EH (cell line): ENCODE measurements around the gene FAM3A.

Experiments used
- DNase-seq: peaks from one replicate; pipeline ENCODE4 v3.0.0-alpha.2; 2015; ENCODE audit warnings: low read depth

FAM3A gene

DNA sequence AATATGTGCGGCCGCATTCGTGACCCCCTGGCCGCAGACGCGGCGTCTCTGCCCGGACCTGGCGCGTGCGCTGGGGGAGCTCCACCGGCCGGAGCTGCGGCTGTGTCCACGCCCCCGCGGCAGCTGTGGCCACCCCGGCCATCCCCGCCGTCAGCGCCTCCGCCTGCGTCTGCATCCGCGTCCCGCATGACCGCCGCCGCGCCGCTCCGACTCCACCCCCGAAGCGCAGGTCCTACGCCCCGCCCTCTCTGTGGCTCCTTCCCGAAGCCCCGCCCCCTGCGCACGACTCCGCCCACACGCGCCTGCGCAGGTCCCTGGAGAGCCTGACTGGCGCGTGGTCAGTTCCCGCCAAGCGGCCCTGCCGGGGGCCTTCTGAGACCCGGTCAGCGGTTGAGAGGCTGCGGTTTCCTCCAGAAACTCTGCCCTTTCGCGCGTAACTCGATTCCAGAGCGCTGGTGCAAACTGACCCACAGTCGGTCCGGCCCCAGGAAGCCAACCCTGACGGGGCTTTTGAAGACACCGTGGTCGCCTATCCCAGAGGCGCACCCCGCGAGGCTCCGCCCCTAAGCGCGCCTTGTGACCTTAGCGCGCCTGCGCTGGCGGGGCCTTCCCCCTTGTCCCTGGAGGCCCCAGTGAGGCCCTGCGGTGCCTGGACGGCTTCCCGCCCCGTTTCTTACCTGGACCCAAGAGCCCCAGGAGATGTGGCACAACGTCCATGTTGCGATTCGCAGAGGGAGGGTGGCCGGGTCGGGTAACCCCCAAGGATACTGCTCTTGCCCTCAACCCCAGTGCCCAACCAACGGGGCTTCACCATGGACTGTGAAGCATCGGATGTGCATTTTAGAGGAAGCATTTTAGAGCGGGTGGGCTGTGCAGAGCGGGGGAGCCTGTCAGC is 37.1 kb downstream of the FAM3A start, which contains the start of gene LAGE3:
LAGE3 (minus strand) TSS at position 554 of the 895 bp plus-strand sequence; CDS start at position 188, 366 bp downstream.
- peak; percentile 88 for DNase-seq

DNA sequence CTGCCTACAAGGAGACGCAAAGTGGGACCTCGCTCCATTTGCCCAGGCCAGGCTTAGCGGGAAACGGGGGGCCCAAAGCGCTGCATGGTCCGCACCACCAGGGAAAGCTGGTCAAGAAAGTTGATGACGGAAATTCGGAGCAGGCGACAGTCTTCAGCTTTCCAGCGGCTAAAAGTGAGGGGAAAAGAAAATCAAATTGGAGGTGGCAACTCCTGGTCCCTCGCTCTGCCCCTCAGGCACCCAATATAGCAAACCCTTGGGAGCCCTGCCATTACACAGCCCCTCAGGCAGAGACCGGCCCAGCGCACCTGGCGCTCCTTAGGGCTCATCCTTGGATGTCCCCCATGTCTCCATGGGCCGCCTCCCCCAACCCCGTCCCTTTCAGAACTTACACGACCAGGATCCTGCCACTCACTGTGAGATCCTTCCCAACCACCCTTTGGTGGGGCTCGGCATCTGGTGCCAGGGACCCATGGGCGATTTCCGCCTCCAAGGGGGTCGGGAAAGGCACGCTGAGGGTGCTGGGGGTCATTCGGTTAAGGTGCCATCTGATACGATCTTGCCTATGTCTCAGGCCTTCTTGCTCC is 38.0 kb downstream of the FAM3A start:
- no peak for DNase-seq

DNA sequence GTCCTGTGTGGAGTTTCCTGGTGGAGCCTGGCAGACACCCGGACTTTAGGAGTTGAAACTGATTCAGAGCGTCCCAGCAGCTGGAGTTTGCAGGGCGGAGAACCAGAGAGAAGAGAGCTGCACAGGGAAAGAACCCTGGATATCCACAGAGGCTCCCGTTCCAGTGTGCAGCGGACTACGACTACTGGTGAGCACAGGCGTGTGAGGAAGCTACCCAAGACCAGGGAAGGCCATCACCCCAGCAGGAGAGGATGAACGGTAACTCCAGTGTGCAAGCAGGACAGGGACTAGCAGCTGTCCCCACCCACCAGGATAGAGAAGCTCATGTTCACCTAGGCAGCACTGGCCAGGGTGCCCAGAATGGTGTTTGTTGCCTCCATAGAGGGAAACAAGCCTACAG is 39.2 kb downstream of the FAM3A start:
- DNase-seq: no peak

DNA sequence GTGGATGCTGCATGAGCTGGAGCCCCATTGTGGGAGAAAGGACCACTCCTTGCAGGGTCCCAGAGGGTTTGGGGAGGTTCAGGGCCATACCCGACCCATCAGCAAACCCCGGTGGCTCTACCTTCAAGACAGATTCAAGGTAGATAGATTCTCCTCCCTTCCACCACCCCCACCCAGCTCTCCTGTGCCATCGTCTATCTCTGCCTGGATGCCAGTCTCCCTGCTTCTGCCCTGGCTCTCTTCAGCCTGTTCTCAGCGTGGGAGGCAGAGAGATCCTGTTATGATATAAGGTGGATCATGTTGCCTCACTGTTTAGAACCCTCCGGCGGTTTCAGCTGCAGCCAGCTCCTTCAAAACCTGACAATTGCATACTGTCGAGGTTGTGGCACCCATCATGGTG is 42.3 kb downstream of the FAM3A start:
- no peak for DNase-seq

DNA sequence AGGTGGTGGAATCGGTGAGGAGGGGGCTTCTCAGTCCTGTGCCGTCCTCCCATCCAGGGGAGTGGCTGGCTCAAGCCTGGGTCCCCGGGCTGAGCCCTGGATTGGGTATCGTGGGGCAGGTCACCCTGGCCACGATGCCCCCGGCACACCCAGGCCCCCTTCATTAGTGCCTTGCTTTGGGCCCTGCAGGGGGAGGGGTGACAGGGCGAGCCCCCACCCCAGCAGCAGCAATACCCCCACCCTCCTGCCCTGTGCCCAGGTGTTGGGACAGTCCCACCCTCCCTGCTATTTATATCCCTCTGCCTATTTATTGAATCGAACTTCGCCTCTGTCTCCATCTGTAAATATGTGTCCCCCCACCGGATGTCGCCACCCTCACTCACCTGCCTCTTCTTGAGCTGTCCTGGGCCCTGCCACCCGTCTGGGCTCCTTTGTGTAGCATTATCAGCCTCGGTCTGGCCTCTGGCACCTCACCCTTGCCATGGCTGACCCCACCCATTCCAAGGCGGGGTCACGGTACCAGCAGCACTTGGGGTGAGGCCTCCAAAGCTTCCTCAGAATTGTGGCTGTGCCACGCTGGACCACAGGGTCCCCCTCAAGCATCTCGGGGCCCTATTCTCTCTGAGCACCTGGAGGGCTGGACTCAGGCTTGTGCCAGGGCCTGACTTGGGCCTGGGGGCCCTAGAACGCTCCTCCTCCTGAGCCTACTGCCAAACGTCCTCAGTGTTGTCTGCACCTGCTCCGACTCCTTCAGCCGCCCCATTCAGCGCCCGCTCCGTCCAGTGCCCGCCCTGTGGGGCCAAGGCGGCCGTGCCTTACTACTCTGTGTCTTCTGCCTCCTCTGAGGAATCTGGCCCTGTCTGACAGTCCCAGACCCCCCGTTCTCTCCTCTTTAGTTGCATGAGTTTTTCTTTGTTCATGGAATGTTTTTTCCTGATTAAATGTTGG is 43.1 kb downstream of the FAM3A start:
- DNase-seq: no peak

DNA sequence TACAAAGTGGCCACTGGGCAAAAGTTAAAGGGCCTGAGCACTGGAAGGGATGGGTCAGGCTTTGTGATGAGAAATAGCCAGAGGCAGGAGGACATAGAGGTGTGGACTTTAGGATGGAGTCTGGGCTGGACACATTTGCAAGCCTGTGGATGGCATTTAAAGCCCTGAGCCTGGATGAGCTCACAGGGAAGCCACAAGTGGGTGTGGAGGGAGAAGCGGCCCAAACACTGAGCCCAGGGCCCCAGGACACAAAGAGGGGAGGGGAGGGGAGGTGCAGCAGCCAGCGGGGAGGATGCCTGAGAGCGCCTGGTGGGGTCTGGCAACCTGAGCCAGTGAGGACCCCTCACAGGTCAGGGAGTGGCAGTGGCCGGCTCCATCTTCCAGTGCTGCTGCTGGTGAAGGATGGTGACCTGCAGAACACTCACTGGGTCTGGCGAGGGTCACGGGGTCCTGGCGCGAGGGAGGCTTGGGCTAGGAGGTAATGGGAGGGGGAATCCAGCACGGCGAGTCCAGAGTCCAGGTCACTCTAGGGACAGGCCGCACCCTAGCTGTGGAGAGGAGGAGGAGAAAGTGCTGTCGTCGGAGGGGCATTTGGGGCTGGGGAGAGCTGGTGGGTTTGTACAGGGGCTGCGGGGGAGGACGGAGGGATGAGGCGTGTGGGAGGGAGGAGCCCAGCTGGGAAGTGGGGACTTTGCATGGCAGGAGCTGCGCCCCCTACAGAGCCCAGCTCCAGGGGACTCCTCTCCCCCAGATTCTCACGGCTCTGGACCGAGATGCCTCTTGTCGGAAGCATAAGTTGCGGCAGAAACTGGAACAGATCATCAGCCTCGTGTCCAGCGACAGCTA is 44.0 kb downstream of the FAM3A start:
- DNase-seq: no peak

DNA sequence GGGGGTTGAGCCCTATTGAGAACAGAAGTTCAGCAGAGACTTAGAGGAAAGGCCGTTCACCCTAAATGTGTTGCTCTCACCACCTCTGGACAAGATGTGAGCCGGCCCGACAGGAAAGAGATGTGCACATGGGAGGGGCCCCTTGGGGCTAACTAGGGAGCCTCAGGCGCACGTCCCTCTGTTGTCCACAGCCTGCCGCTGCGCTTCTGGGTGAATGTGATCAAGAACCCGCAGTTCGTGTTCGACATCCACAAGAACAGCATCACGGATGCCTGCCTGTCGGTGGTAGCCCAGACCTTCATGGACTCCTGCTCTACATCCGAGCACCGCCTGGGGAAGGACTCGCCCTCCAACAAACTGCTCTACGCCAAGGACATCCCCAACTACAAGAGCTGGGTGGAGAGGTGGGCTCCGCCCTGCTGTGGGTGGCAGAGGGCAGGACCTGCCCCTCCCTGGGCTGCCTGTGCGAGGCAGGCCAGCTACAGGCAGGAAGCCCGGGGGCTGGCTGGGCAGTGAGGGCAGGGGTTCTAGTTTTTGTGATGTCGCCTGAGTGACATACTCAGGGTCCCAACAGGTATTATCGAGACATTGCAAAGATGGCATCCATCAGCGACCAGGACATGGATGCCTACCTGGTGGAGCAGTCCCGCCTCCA is 45.0 kb downstream of the FAM3A start:
- no peak for DNase-seq

DNA sequence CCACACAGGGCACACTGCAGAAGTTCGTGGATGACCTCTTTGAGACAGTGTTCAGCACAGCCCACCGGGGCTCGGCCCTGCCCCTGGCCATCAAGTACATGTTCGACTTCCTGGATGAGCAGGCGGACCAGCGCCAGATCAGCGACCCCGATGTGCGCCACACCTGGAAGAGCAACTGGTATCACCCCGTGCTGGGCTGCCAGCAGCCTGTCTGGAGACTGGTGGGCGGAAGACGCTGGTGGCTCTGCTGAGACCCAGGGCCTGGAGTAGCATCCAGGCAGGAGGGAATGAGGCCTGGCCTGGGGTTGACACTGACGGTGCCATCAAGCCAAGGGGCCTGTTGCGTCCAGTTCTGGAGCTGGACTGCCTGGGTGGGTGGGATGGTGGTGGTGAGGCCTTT is 45.6 kb downstream of the FAM3A start:
- DNase-seq: no peak

DNA sequence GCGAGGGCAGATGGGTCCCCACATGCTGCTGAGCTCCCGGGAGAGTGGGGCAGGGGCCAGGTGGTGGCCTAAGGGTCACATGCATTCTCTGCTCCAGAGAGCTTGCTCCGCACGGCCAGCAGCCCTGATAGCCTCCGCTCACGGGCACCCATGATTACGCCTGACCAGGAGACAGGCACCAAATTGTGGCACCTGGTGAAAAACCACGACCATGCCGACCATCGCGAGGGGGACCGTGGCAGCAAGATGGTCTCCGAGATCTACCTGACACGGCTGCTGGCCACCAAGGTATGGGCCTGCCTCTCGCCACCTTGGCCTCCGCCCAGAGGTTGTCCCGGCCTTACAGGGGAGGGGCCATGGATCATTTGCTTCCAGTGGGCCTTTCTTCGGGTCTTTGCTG is 46.2 kb downstream of the FAM3A start:
- DNase-seq: no peak

DNA sequence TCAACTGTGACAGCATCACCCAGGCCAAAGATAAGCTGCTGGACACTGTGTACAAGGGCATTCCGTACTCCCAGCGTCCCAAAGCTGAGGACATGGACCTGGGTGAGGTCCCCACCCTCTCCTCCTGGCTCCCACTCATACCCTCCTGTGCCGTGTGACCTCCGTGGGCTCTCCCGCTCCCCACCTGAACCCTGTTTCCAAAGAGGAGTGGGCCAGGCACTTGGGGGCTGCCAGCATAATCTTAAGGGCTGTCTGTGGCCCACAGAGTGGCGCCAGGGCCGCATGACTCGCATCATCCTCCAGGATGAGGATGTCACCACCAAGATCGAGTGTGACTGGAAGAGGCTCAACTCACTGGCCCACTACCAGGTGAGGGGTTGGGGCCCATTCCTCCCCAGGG is 46.9 kb downstream of the FAM3A start:
- no peak for DNase-seq

DNA sequence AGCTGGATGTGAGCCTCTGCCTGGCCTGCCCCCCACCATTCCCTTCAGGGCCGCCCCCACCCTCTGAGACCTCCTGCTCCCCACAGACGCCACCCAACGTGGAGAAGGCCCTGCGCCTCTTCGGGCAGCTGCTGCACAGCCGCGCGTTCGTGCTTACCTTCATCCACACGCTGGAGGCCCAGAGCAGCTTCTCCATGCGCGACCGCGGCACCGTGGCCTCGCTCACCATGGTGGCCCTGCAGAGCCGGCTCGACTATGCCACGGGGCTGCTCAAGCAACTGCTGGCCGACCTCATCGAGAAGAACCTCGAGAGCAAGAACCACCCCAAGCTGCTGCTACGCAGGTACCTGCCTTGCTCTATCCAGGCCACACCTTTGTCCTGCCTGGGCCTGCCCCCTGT is 47.8 kb downstream of the FAM3A start:
- no peak for DNase-seq

DNA sequence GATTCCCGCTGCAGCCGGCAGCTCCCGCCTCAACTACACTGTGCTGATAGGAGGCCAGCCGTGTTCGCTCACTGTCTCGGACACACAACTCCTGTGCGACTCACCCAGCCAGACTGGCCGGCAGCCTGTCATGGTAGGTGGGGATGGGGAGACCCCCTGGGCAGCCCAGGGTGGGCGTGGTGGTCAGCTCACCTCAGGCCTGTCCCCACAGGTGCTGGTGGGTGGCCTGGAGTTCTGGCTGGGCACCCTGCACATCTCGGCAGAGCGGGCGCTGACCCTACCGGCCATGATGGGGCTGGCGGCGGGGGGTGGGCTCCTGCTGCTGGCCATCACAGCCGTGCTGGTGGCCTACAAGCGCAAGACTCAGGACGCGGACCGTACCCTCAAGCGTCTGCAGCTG is 48.5 kb downstream of the FAM3A start:
- no peak for DNase-seq

DNA sequence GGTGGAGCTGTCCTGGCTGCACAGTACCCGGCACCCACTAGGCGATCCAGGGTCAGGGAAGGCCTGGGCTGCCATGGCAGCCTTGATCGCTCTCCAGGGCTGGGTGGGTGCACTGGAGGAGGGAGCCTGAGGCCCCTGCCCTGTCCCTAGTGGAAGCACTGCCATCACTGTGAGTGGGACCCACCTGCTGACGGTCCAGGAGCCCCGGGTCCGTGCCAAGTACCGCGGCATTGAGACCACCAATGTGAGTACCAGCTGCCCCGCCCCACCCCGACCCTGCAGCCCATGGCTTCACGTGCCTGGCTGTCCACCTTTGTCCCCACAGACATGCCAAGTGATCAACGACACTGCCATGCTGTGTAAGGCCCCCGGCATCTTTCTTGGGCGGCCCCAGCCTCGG is 49.1 kb downstream of the FAM3A start:
- DNase-seq: no peak

DNA sequence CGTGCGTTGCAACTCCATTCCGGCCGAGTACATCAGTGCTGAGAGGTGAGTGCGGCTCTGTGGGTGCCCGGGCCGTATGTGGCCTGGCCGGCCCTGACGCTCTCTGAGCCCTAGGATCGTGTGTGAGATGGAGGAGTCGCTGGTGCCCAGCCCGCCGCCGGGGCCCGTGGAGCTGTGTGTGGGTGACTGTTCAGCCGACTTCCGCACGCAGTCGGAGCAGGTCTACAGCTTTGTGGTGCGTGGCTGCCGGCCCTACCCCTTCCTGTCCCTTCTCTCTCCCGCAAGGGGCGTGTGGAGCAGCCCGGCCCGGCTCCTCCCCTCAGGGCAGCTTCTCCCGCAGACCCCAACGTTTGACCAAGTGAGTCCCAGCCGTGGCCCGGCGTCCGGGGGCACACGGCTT is 50.0 kb downstream of the FAM3A start:
- DNase-seq: no peak

DNA sequence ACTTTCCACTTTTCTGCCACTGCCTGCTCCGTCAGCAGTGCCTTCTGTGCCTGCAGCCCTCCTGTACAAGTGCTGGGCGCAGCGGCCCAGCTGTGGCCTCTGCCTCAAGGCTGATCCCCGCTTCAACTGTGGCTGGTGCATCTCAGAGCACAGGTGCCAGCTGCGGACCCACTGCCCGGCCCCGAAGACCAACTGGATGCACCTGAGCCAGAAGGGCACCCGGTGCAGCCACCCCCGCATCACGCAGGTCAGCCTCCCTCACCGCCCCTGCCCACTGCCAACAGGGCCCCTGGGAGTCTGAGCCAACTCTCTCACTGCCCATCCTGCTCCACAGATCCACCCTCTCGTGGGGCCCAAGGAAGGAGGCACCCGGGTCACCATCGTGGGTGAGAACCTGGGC is 50.4 kb downstream of the FAM3A start:
- DNase-seq: no peak

DNA sequence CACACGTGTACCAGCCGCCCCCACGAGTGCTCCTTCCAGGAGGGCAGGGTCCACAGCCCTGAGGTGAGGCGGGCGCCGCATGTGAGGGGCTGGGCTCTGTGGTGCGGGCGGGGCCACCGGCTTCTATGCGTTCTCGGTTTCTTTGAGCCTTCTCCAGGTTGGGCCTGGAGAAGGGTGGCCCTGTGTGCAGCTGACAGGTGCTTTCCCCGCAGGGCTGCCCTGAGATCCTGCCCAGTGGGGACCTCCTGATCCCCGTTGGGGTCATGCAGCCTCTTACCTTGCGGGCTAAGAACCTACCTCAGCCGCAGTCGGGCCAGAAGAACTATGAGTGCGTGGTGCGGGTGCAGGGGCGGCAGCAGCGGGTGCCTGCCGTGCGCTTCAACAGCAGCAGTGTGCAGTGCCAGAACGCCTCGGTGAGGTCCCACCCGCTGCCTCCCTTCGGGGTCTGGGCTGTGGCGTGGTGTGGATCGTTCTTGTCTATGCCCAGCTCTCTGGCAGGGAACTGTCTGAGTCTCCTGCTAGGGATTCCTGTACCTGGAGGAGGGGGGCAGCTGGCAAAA is 51.1 kb downstream of the FAM3A start:
- DNase-seq: no peak

DNA sequence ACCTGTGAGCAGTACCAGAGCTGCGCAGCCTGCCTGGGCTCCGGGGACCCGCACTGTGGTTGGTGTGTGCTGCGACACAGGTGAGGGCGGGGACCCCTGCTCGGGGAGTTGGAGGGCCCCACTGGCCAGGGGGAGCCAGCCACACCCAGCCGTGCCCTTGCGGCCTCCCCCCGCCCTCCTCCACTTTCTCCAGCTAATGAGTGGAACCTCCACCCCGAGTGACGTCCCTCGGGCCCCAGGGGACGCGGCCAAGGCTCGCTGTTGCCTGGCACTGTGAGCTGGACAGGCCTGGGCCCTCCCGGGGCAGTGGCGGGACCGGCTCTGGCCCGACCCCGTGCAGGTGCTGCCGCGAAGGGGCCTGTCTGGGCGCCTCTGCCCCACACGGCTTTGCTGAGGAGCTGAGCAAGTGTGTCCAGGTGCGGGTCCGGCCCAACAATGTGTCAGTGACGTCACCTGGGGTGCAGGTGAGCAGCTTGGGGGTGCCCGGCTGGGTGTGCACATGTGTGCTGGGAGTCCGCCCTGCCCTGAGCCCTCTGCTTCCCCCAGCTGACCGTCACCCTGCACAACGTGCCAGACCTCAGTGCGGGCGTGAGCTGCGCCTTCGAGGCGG is 52.3 kb downstream of the FAM3A start:
- no peak for DNase-seq

DNA sequence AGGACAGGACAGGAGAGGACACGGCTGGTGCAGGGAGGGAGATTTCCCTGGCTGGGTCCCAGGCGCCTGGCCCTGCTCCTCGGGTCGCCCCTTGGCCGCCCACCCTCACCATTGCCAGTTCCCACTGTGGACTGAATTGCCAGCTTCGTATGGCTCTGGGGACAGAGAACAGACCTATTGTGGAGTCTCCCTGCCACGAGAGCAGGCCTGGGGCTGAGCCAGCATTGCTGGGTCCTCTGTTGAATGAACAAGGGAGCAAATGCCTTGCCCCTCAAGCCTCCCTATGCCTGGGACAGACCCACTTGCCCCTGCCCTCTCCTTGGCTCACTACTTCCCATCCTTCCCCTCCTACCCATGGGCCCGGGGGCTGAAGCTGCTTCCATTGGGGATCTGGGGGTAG is 53.6 kb downstream of the FAM3A start:
- DNase-seq: no peak

DNA sequence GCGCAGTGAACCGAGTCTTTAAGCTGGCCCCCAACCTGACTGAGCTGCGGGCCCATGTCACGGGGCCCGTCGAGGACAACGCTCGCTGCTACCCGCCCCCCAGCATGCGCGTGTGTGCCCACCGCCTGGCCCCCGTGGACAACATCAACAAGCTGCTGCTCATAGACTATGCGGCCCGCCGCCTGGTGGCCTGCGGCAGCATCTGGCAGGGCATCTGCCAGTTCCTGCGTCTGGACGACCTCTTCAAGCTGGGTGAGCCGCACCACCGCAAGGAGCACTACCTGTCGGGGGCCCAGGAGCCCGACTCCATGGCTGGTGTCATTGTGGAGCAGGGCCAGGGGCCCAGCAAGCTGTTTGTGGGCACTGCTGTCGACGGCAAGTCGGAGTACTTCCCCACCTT is 55.7 kb downstream of the FAM3A start:
- no peak for DNase-seq

DNA sequence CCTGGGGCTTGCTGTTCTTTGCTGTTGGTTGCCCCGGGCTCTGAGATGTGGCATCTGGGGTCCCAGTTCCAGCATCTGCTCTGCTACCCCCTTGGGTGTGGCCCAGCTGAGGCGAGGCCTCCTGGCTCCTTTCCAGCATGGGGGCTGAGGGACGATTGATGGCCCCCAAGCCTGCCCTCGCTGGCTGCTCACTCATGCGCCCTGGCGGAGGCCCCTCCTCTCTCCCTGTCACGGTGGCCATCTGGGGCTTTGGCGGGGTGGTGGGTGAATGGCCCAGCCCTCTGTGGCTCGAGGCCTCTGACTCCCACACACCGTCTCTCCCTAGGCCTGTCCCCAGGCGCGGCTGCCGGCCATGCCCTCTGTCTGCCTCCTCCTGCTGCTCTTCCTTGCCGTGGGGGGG is 56.2 kb downstream of the FAM3A start:
- no peak for DNase-seq
